HEK293T (cell line): ENCODE results near the gene PDE2A.

Experiments
- BHLHE40 ChIP-seq: fragments of 450-650 bp; IDR thresholded peaks from 2 replicates; pipeline ENCODE4 v1.6.1; 2016; ENCODE audit warnings: mild to moderate bottlenecking, moderate library complexity, borderline replicate concordance
- NFRKB ChIP-seq: fragments of 450-650 bp; IDR thresholded peaks from 2 replicates; pipeline ENCODE4 v1.6.1; 2016; ENCODE audit warnings: mild to moderate bottlenecking, moderate library complexity
- SUZ12 ChIP-seq: fragments of 450-650 bp; IDR thresholded peaks from 2 replicates; pipeline ENCODE4 v1.6.1; 2016; ENCODE audit warnings: mild to moderate bottlenecking
- TARDBP ChIP-seq: fragments of 450-650 bp; IDR thresholded peaks from 2 replicates; pipeline ENCODE4 v1.6.1; 2016
- TF ChIP-seq, protein P1 (sequence below): fragments of 450-650 bp; IDR thresholded peaks from 2 replicates; pipeline ENCODE4 v1.6.1; 2016

DNA sequence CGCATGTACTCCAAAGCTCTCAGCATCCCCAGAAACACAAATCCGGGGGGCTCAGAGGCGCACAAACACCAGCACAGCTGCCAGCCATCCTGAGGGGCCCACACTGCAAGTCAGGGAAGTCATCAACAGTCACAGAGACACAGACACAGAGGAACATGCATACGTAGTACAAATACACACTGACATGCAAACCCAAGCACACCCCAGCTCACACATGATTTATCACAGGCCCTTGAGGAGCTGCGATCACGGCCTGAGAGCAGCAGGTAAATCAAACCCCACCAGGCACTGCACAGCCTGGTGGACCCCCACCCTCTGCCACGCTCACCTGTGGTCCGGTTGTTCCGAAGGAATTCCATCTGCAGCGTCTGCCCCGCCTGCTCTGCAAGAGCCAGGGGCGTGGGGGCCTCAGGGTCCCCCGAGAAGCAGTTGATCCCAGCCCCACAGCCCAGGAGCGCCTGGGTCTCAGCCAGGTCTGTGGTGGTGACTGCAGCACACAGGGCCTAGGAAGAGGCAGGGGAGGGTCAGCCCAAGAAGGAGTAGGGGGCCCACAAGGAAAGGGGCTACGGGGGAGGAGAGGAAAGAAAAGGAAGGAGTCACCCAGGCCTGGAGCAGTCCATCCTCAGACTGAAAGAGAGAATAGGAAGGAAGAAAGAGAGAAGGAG, 28.5 kb upstream of the PDE2A start:
- no peak for TF ChIP-seq NFRKB
- no peak for TF ChIP-seq TARDBP
- TF ChIP-seq SUZ12, result no peak
- no peak for TF ChIP-seq BHLHE40
- TF ChIP-seq, protein P1, sequence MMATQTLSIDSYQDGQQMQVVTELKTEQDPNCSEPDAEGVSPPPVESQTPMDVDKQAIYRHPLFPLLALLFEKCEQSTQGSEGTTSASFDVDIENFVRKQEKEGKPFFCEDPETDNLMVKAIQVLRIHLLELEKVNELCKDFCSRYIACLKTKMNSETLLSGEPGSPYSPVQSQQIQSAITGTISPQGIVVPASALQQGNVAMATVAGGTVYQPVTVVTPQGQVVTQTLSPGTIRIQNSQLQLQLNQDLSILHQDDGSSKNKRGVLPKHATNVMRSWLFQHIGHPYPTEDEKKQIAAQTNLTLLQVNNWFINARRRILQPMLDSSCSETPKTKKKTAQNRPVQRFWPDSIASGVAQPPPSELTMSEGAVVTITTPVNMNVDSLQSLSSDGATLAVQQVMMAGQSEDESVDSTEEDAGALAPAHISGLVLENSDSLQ, result no peak
